ENCODE data around the gene MT1E.
"Not testable (repeated sequence)": the region's sequence is repeated elsewhere in the genome, so short reads cannot be mapped to it uniquely, and the experiment has no call there.

Gene MT1E

GRCh38 chr16:56669840-56670619 lies 44.4 kb downstream of the MT1E start:
- in situ Hi-C loops (cut with MboI; ENCODE audit: low pct_unique_long_range_greater_than_20kb, low sequenced_read_pairs, unreplicated experiment): no loop called here
- DNase-seq (ENCODE audit: low spot score): no peak
- no peak for TF ChIP-seq CTCF (IDR thresholded peaks at IDR 0.05; ENCODE audit: extremely low read depth, insufficient read depth, missing control alignments)

- TF ChIP-seq CTCF (IDR thresholded peaks at IDR 0.05; ENCODE audit: extremely low read depth, insufficient read depth, missing control alignments): no peak
- in situ Hi-C loops (cut with MboI; ENCODE audit: low pct_unique_long_range_greater_than_20kb, low sequenced_read_pairs, unreplicated experiment): no loop called here
- DNase-seq (ENCODE audit: low spot score): no peak
These were observed 45.0 kb downstream of the MT1E start for GRCh38 chr16:56670620-56670934.

- DNase-seq (ENCODE audit: low spot score); in situ Hi-C loops (cut with MboI; ENCODE audit: low pct_unique_long_range_greater_than_20kb, low sequenced_read_pairs, unreplicated experiment): not testable (repeated sequence)
These were observed 46.1 kb downstream of the MT1E start for GRCh38 chr16:56671691-56672090.

- in situ Hi-C loops (cut with MboI; ENCODE audit: low pct_unique_long_range_greater_than_20kb, low sequenced_read_pairs, unreplicated experiment): not testable (repeated sequence)
These were observed 46.6 kb downstream of the MT1E start for GRCh38 chr16:56672171-56672570.

GRCh38 chr16:56672761-56673536 lies 47.4 kb downstream of the MT1E start:
- no peak for DNase-seq (ENCODE audit: low spot score)
- no peak for TF ChIP-seq CTCF (IDR thresholded peaks at IDR 0.05; ENCODE audit: extremely low read depth, insufficient read depth, missing control alignments)
- in situ Hi-C loops (cut with MboI; ENCODE audit: low pct_unique_long_range_greater_than_20kb, low sequenced_read_pairs, unreplicated experiment): no loop called here

More at GRCh38 chr16:56672171-56672570, 46.6 kb downstream of the MT1E start:
- not testable (repeated sequence) for DNase-seq (ENCODE audit: low spot score)

- in situ Hi-C loops (cut with MboI; ENCODE audit: low pct_unique_long_range_greater_than_20kb, low sequenced_read_pairs, unreplicated experiment): no loop called here
- TF ChIP-seq CTCF (IDR thresholded peaks at IDR 0.05; ENCODE audit: extremely low read depth, insufficient read depth, missing control alignments): peak; percentile 51
- DNase-seq (ENCODE audit: low spot score): no peak
These were observed 48.3 kb downstream of the MT1E start for GRCh38 chr16:56673921-56674320.

GRCh38 chr16:56674570-56674969 lies 49.0 kb downstream of the MT1E start:
- in situ Hi-C loops (cut with MboI; ENCODE audit: low pct_unique_long_range_greater_than_20kb, low sequenced_read_pairs, unreplicated experiment); DNase-seq (ENCODE audit: low spot score): not testable (repeated sequence)

GRCh38 chr16:56675685-56676210 lies 50.2 kb downstream of the MT1E start:
- TF ChIP-seq CTCF (IDR thresholded peaks at IDR 0.05; ENCODE audit: extremely low read depth, insufficient read depth, missing control alignments): no peak
- in situ Hi-C loops (cut with MboI; ENCODE audit: low pct_unique_long_range_greater_than_20kb, low sequenced_read_pairs, unreplicated experiment): no loop called here
- no peak for DNase-seq (ENCODE audit: low spot score)
